ENCODE data around the gene NAGLU. TPM values are rescaled to one million over a fixed set of nuclear protein-coding genes. Genes with fewer than 3 reads are reported as not detected.

Gene NAGLU
- total RNA-seq: 10 to 100 TPM; 19.6 to 22.1 TPM

GRCh38 chr17:42536048-42536371 lies at the start of gene NAGLU:
Gene NAGLU, plus strand, starts transcription at chr17:42536241. Its CDS starts 32 bp downstream, at chr17:42536273.
- Histone ChIP-seq H3K9me3 (no peaks in the 10 kb centered on the region), H3K4me1 (peaks cover 0 to 22% of the 10 kb centered on the region in 2 donors), H3K36me3 (peaks cover 27% of the 10 kb centered on the region), H3K27me3 (no peaks in the 10 kb centered on the region), H3K4me3 (peak within 1 kb of the TSS; percentile 47 to 67), H3K27ac (peak within 1 kb of the TSS; percentile 90 to 93)
- TF ChIP-seq CTCF (IDR thresholded peaks at IDR 0.05): no peak
- peak; percentile 97 for DNase-seq (ENCODE audit: low spot score)

- no peak for TF ChIP-seq CTCF (IDR thresholded peaks at IDR 0.05)
- H3K27me3 ChIP-seq: no peaks in the 10 kb centered on the region
- H3K36me3 ChIP-seq: peaks cover 96% of the 10 kb centered on the region
- no peak overlapping the region for H3K27ac ChIP-seq
- no peaks in the 10 kb centered on the region for H3K9me3 ChIP-seq
- no peak overlapping the region for H3K4me3 ChIP-seq
- H3K4me1 ChIP-seq: no peaks in the 10 kb centered on the region
- DNase-seq (ENCODE audit: low spot score): no peak
Observed at GRCh38 chr17:42488032-42488431, 48.0 kb upstream of the NAGLU start.

- Histone ChIP-seq H3K4me1 (no peaks in the 10 kb centered on the region), H3K9me3 (no peaks in the 10 kb centered on the region), H3K4me3 (no peak overlapping the region), H3K27me3 (no peaks in the 10 kb centered on the region), H3K36me3 (peaks cover 97% of the 10 kb centered on the region), H3K27ac (no peak overlapping the region)
- TF ChIP-seq CTCF (IDR thresholded peaks at IDR 0.05): no peak
- no peak for DNase-seq (ENCODE audit: low spot score)
Observed at GRCh38 chr17:42493319-42493718, 42.7 kb upstream of the NAGLU start.

GRCh38 chr17:42494673-42495072 lies 41.4 kb upstream of the NAGLU start:
- no peak for TF ChIP-seq CTCF (IDR thresholded peaks at IDR 0.05)
- Histone ChIP-seq H3K27ac (no peak overlapping the region), H3K27me3 (no peaks in the 10 kb centered on the region), H3K9me3 (no peaks in the 10 kb centered on the region), H3K4me1 (no peaks in the 10 kb centered on the region), H3K4me3 (no peak overlapping the region), H3K36me3 (peaks cover 96% of the 10 kb centered on the region)
- DNase-seq (ENCODE audit: low spot score): no peak

- DNase-seq (ENCODE audit: low spot score): no peak
- Histone ChIP-seq H3K27me3 (no peaks in the 10 kb centered on the region), H3K27ac (no peak overlapping the region), H3K4me3 (no peak overlapping the region), H3K9me3 (no peaks in the 10 kb centered on the region), H3K36me3 (peaks cover 96% of the 10 kb centered on the region), H3K4me1 (no peaks in the 10 kb centered on the region)
- TF ChIP-seq CTCF (IDR thresholded peaks at IDR 0.05): no peak
Observed at GRCh38 chr17:42498828-42499227, 37.2 kb upstream of the NAGLU start.

- no peak for TF ChIP-seq CTCF (IDR thresholded peaks at IDR 0.05)
- no peaks in the 10 kb centered on the region for H3K9me3 ChIP-seq
- DNase-seq (ENCODE audit: low spot score): no peak
- H3K27me3 ChIP-seq: no peaks in the 10 kb centered on the region
- peaks cover 88% of the 10 kb centered on the region for H3K36me3 ChIP-seq
- no peak overlapping the region for H3K27ac ChIP-seq
- no peak overlapping the region for H3K4me3 ChIP-seq
- no peaks in the 10 kb centered on the region for H3K4me1 ChIP-seq
Observed at GRCh38 chr17:42502091-42502490, 34.0 kb upstream of the NAGLU start.

Measured in right atrium auricular region (tissue), 2 donors.